GM18873 (cell line): ENCODE results near the gene PPP2R2C.

Experiments used
- ATAC-seq: cut with Tn5 transposase; IDR thresholded peaks from one replicate; pipeline ENCODE4 v1.9.1; 2021; ENCODE audit warnings: mild to moderate bottlenecking, moderate library complexity, moderate number of reproducible peaks; ENCODE audit not compliant: unreplicated experiment, low FRiP score

The PPP2R2C gene

DNA sequence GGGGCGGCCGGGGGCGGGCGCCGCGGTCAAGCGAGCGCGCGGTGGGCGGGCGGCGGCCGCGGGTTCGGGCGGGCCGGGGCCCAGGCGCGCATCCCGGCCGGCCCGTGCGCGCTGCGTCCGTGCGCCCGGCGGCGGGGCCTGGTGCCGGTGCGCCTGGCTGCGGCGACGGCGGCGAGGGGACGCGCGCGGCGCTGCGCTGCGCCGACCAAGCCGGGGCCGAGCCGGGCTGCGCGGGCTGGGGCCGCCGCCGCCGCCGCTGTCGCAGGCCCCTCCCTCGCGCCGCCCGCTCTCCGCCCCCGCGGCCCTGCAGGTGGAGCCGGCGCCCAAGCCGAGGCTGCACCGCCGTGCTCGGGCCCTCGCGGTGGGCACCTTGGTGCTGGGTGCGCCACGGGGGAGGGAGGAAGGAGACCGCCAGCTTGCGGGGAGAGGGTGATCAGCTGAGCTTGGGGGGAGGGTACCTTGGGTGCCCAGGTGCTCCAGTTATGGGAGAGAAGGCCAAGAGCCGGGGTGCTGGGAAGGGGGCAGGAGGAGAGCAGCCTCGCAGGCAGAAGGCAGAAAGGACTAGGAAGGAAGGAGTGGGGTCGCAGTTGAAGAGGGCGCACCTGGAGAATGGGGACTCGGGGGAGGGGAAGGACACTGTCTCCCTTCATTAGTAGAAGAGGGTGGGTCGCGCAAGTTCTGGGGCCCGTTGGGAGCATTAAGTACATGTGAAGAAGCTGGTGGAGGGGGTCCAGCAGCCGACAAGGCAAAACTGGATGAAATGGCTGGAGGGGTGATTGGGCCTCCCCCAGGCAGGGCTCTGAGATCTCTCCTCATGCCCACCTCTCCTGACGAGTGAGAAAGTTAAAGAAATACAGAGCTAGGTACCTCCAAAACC lies at the start of gene PPP2R2C:
PPP2R2C (minus strand) TSS at position 228 of the 877 bp plus-strand sequence. CDS start 385 bp downstream, outside the sequence.
- no peak for ATAC-seq

DNA sequence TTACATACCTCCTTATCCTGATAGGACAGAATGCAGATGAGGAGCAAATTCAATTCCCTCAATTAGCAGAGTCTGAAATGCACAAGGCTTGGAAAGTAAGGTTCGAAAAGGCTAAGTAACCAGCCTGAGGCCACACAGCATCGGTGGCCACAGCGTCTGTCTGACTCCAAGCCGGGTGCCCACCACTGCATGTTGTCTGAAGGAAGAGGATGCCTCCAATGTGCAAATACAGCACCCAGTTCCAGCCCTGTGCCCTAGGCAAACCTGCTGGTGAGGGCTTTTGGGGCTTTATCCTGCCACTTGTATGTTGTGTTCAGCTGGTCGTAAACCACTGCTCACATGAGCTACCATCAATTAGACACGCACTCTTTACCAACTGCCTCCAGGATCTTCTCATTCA lies 48.6 kb upstream of the PPP2R2C start:
- ATAC-seq, result no peak

- no peak for ATAC-seq
Measured at GRCh38 chr4:6520051-6520636, 47.7 kb upstream of the PPP2R2C start.

GRCh38 chr4:6517171-6517570 lies 44.8 kb upstream of the PPP2R2C start:
- no peak for ATAC-seq

GRCh38 chr4:6516762-6517161 lies 44.3 kb upstream of the PPP2R2C start:
- no peak for ATAC-seq

- no peak for ATAC-seq
Measured at GRCh38 chr4:6516281-6516680, 43.9 kb upstream of the PPP2R2C start.

DNA sequence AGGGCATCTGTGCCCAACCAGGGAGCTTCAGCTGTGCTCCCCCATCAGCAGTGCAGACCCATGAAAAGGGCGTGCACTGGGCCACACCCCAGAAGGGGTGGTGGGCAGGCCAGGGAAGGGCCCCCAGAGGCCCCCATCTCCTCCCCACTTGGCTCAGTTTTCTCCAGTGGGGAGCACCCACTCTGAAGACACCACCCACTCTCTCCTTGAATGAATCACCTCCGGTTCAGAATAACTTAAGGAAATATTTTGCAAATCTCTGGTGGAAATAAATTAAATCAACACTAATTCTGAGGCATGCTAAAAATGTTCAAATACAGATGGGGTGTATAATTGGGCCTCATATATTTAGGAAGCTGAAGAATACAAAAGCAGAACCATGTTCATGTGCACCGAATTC lies 41.3 kb upstream of the PPP2R2C start:
- ATAC-seq, result no peak

- ATAC-seq, result no peak
Measured at GRCh38 chr4:6509587-6509986, 37.2 kb upstream of the PPP2R2C start.

- ATAC-seq, result no peak
Measured at GRCh38 chr4:6507345-6507744, 34.9 kb upstream of the PPP2R2C start.

DNA sequence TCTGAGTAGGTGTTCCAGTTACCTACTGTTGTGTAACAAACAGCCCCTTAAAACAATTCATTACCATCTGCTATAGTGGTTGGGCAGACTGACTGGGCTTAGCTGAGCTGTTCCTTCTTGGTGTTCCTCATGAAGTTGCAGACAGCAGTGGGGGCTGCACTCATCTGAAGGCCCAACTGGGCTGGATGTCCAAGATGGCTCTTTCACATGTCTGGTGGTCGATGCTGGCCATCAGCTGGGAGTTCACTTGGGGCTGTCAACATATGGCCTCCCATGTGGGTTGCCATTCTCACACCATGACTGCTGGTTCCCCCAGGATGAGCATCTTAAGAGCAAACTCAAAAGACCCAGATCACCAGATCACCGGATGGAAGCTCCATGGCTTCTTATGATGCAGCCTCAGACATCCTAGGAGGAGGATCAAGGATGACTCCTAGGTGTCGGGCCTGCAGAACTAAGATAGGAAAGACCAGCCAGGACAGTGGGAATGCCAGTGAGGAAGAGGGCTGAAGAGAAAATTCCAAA lies 34.3 kb upstream of the PPP2R2C start:
- ATAC-seq, result no peak

DNA sequence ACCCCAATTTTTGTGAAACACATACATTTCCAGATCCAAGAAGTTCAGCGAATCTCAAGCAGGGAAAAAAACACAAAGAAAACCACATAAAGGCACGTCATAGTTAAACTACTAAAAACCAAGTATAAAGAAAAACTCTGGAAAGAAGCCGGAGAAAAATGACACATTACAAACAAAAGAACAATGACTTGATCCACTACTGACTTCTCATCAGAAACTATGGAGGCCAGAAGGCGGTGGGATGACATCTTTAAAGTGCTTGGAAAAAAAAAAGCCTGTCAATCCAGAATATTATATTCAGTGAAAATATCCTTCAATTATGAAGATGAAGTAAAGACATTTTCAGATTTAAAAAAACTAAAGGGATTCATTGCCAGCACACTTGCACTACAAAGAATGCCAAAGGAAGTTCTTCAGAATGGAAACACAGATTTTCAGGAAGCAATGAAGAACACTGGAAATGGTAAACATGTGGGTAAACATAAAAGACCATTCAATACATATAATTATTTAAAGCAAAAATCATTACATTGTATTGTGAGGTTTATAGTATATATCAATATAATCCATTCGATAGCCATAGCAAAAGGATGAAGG lies 32.6 kb upstream of the PPP2R2C start:
- ATAC-seq, result no peak

DNA sequence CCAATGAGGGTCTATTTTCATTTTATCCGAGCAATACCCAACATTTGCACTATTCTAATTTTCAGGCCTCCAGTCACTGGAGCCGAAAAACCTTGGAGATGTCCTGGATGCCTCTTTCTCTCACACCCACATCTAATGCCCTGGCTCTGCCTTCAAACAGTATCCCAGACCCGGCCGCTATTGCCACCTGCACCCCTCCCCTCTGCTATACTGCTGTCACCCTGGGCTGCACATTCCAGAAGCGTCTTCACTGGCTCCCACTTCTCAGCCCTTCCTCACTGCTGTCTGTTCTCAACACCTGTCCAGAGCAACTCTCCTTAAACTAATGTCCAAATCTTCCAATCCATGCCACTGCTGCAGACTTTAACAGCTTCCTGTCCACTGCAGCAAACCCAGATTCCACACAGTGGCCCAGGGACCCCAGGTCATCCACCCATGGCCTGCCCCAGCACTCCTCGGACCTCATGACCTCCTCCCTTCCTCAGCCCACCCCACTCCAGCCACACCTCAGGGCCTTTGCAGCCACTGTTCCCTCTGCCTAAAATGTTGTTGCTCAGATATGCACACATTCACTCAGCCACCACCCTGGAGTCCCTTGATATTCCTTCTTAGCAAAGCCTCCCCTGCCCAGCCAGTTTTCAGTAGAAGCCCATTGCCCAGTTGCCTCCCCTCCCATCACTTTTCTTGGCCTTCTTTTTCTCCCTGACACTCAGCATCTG lies 30.5 kb upstream of the PPP2R2C start:
- ATAC-seq, result no peak

GRCh38 chr4:6502147-6502546 lies 29.7 kb upstream of the PPP2R2C start:
- ATAC-seq, result no peak

- ATAC-seq, result no peak
Measured at GRCh38 chr4:6501171-6501570, 28.8 kb upstream of the PPP2R2C start.

GRCh38 chr4:6500481-6501140 lies 28.2 kb upstream of the PPP2R2C start:
- no peak for ATAC-seq

DNA sequence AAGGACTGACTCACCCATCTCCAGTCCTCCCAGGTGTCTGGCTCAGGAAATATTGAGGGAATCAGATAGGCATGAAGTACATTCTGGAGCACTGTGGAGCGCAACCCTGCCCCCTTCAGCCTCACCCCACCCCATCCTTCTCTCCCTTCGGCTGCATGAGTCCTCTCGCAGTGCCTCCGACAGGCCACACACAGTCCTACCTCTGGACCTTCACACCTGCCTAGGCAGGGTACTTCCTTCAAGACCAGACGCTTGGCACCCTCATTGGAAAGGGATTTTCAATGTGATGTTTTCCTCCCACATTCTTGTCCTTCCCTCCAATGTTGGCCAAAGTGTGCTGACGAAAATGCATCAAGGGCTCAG lies 26.8 kb upstream of the PPP2R2C start:
- no peak for ATAC-seq

GRCh38 chr4:6498511-6499237 lies 26.3 kb upstream of the PPP2R2C start:
- no peak for ATAC-seq

DNA sequence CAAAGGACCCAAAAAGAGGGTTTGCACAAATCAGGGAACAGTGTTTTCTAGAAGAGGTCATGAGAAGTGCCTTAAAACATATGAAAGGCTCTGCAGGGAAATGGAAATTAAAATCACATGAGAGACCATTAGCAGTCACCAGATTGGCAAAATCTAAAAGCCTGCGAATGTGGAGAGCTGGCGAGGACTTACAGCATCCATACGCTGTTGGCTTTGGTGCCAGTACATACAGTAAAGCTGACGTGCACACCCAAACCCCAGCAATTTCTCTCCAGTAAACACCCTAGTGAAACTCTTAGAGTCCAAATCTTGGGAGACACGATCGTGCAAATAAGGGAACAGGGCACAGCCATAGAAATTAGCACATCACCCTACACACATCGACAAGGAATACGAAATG lies 25.4 kb upstream of the PPP2R2C start:
- no peak for ATAC-seq

GRCh38 chr4:6495736-6496135 lies 23.3 kb upstream of the PPP2R2C start:
- no peak for ATAC-seq

GRCh38 chr4:6495296-6495590 lies 22.8 kb upstream of the PPP2R2C start:
- ATAC-seq, result no peak
